OCI-LY1 (cell line): Measurements from ENCODE around the gene AIF1L.

Experiments
- CTCF ChIP-seq: fragments of 200-600 bp; sonication (generic), shearing (Covaris generic); IDR thresholded peaks from 2 replicates; pipeline ENCODE4 v1.5.1; 2017; ENCODE audit warnings: mild to moderate bottlenecking, antibody characterized with exemption, low read length, moderate library complexity, mixed read lengths
- EZH2 ChIP-seq: fragments of 200-600 bp; sonication (generic), shearing (Covaris generic); IDR thresholded peaks from 2 replicates; pipeline ENCODE4 v1.8.0; 2017; ENCODE audit warnings: borderline replicate concordance, mixed run types, mild to moderate bottlenecking, antibody characterized with exemption, low read length, moderate library complexity, mixed read lengths

DNA sequence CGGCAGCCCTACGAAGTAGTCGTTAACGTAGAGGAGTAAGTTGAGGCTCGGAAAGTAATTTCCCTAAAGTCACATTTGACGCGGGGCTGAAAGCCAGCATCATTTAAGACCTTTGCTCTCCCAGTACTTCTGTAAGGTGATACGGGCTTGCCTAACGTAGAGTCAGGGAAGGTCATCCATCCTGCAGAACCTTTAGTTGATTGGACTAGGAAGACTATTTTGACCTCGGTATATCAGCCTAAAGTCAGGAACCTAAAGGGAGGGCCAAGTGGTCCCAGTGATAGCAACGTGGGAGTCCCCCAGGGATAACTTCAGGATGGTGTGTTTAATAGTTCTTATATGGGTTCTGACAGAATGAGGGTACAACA is 29.7 kb downstream of the AIF1L start:
- TF ChIP-seq CTCF (no peak), EZH2 (no peak)
